ENCODE measurements around the gene PAX8.

PAX8 gene

GRCh38 chr2:113215056-113215455 lies 63.7 kb downstream of the PAX8 start:
- ATAC-seq, result no peak
- TF ChIP-seq OSR1 (CRISPR knock-in tag; IDR thresholded peaks at IDR 0.05) (no peak), TSHZ2 (CRISPR knock-in tag; IDR thresholded peaks at IDR 0.05) (no peak), POU6F1 (CRISPR knock-in tag; IDR thresholded peaks at IDR 0.05; ENCODE audit: borderline replicate concordance, low read depth) (no peak), ZFP3 (CRISPR knock-in tag; IDR thresholded peaks at IDR 0.05) (no peak), GLIS3 (CRISPR knock-in tag; IDR thresholded peaks at IDR 0.05) (no peak), ARNTL (CRISPR knock-in tag; IDR thresholded peaks at IDR 0.05; ENCODE audit: borderline replicate concordance, low read depth) (no peak), ZC3H10 (CRISPR knock-in tag; IDR thresholded peaks at IDR 0.05) (no peak), TOX (CRISPR knock-in tag; IDR thresholded peaks at IDR 0.05; ENCODE audit: borderline replicate concordance) (no peak), PATZ1 (CRISPR knock-in tag; IDR thresholded peaks at IDR 0.05; ENCODE audit: borderline replicate concordance) (no peak), SNAI2 (CRISPR knock-in tag; IDR thresholded peaks at IDR 0.05) (no peak), ZFP30 (CRISPR knock-in tag; IDR thresholded peaks at IDR 0.05) (no peak), RARB (CRISPR knock-in tag; IDR thresholded peaks at IDR 0.05) (no peak), TCF4 (CRISPR knock-in tag; IDR thresholded peaks at IDR 0.05; ENCODE audit: borderline replicate concordance) (no peak), PPARA (CRISPR knock-in tag; IDR thresholded peaks at IDR 0.05; ENCODE audit: borderline replicate concordance) (no peak), CREB5 (CRISPR knock-in tag; IDR thresholded peaks at IDR 0.05; ENCODE audit: low read depth) (no peak), ZNF8 (CRISPR knock-in tag; IDR thresholded peaks at IDR 0.05) (no peak), BACH2 (CRISPR knock-in tag; IDR thresholded peaks at IDR 0.05; ENCODE audit: borderline replicate concordance) (no peak)

- no peak for ATAC-seq
- no peak for TF ChIP-seq ISL1 (CRISPR knock-in tag; IDR thresholded peaks at IDR 0.05)
- TF ChIP-seq GLIS3 (CRISPR knock-in tag; IDR thresholded peaks at IDR 0.05), result no peak
- no peak for TF ChIP-seq ZNF70 (CRISPR knock-in tag; IDR thresholded peaks at IDR 0.05)
- no peak for TF ChIP-seq ZFP30 (CRISPR knock-in tag; IDR thresholded peaks at IDR 0.05)
- no peak for TF ChIP-seq ZNF565 (CRISPR knock-in tag; conservative IDR thresholded peaks at IDR 0.05; ENCODE audit: low read depth)
- no peak for TF ChIP-seq CSDC2 (CRISPR knock-in tag; IDR thresholded peaks at IDR 0.05)
- TF ChIP-seq TCF4 (CRISPR knock-in tag; IDR thresholded peaks at IDR 0.05; ENCODE audit: borderline replicate concordance), result no peak
- TF ChIP-seq ZC3H10 (CRISPR knock-in tag; IDR thresholded peaks at IDR 0.05), result no peak
- no peak for TF ChIP-seq ARNTL (CRISPR knock-in tag; IDR thresholded peaks at IDR 0.05; ENCODE audit: borderline replicate concordance, low read depth)
- no peak for TF ChIP-seq ZNF8 (CRISPR knock-in tag; IDR thresholded peaks at IDR 0.05)
Measured at GRCh38 chr2:113214141-113214540, 64.6 kb downstream of the PAX8 start.

- ATAC-seq, result no peak
- TF ChIP-seq TSHZ2 (CRISPR knock-in tag; IDR thresholded peaks at IDR 0.05) (no peak), SNAI2 (CRISPR knock-in tag; IDR thresholded peaks at IDR 0.05) (no peak), ZFP30 (CRISPR knock-in tag; IDR thresholded peaks at IDR 0.05) (no peak), CREB5 (CRISPR knock-in tag; IDR thresholded peaks at IDR 0.05; ENCODE audit: low read depth) (no peak), BACH2 (CRISPR knock-in tag; IDR thresholded peaks at IDR 0.05; ENCODE audit: borderline replicate concordance) (no peak), POU6F1 (CRISPR knock-in tag; IDR thresholded peaks at IDR 0.05; ENCODE audit: borderline replicate concordance, low read depth) (no peak), OSR1 (CRISPR knock-in tag; IDR thresholded peaks at IDR 0.05) (no peak), ZNF70 (CRISPR knock-in tag; IDR thresholded peaks at IDR 0.05) (no peak), ZFP3 (CRISPR knock-in tag; IDR thresholded peaks at IDR 0.05) (no peak), GLIS3 (CRISPR knock-in tag; IDR thresholded peaks at IDR 0.05) (no peak), ESRRG (CRISPR knock-in tag; IDR thresholded peaks at IDR 0.05) (no peak), CSDC2 (CRISPR knock-in tag; IDR thresholded peaks at IDR 0.05) (no peak), RARB (CRISPR knock-in tag; IDR thresholded peaks at IDR 0.05) (no peak)
Measured at GRCh38 chr2:113213061-113213930, 65.4 kb downstream of the PAX8 start.
